ENCODE measurements around the gene CAMK1D.

DNA sequence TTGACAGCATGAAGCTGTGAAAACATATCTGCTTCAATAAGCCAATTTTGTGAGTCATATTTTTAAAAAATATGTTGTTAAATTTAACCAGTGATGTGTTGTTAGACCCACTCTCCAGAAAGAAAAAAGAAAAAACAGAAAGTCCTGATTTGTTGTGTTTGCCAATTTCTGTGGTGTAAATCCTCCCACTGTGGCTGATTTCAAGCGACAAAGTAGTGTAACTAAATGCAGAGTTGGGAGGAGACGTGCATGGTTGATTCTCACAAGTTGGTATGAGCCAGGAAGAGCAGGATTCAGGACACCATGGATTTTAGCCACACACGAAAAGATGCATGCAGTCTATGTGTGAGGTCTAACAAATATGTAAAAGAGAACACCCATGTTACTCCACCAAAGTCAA is 513.1 kb downstream of the CAMK1D start:
- no peak for TF ChIP-seq EZH2 (IDR thresholded peaks at IDR 0.05; ENCODE audit: borderline replicate concordance, control insufficient read depth, low read depth, low read length)
- TF ChIP-seq, protein P1, sequence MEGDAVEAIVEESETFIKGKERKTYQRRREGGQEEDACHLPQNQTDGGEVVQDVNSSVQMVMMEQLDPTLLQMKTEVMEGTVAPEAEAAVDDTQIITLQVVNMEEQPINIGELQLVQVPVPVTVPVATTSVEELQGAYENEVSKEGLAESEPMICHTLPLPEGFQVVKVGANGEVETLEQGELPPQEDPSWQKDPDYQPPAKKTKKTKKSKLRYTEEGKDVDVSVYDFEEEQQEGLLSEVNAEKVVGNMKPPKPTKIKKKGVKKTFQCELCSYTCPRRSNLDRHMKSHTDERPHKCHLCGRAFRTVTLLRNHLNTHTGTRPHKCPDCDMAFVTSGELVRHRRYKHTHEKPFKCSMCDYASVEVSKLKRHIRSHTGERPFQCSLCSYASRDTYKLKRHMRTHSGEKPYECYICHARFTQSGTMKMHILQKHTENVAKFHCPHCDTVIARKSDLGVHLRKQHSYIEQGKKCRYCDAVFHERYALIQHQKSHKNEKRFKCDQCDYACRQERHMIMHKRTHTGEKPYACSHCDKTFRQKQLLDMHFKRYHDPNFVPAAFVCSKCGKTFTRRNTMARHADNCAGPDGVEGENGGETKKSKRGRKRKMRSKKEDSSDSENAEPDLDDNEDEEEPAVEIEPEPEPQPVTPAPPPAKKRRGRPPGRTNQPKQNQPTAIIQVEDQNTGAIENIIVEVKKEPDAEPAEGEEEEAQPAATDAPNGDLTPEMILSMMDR (IDR thresholded peaks at IDR 0.05 in 2 of 3, conservative IDR thresholded peaks at IDR 0.05 in 1 of 3; ENCODE audit: control insufficient read depth in 2 of 3, extremely low read depth in 1 of 3, insufficient read depth in 1 of 3, low read depth in 3 of 3, low read length in 3 of 3), result no peak
- no peak for TF ChIP-seq YBX1 (IDR thresholded peaks at IDR 0.05)
- no peak for TF ChIP-seq SMC3 (IDR thresholded peaks at IDR 0.05; ENCODE audit: borderline replicate concordance, low read length)
- TF ChIP-seq, protein P2, sequence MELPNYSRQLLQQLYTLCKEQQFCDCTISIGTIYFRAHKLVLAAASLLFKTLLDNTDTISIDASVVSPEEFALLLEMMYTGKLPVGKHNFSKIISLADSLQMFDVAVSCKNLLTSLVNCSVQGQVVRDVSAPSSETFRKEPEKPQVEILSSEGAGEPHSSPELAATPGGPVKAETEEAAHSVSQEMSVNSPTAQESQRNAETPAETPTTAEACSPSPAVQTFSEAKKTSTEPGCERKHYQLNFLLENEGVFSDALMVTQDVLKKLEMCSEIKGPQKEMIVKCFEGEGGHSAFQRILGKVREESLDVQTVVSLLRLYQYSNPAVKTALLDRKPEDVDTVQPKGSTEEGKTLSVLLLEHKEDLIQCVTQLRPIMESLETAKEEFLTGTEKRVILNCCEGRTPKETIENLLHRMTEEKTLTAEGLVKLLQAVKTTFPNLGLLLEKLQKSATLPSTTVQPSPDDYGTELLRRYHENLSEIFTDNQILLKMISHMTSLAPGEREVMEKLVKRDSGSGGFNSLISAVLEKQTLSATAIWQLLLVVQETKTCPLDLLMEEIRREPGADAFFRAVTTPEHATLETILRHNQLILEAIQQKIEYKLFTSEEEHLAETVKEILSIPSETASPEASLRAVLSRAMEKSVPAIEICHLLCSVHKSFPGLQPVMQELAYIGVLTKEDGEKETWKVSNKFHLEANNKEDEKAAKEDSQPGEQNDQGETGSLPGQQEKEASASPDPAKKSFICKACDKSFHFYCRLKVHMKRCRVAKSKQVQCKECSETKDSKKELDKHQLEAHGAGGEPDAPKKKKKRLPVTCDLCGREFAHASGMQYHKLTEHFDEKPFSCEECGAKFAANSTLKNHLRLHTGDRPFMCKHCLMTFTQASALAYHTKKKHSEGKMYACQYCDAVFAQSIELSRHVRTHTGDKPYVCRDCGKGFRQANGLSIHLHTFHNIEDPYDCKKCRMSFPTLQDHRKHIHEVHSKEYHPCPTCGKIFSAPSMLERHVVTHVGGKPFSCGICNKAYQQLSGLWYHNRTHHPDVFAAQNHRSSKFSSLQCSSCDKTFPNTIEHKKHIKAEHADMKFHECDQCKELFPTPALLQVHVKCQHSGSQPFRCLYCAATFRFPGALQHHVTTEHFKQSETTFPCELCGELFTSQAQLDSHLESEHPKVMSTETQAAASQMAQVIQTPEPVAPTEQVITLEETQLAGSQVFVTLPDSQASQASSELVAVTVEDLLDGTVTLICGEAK (IDR thresholded peaks at IDR 0.05; ENCODE audit: borderline replicate concordance), result no peak
- TF ChIP-seq, protein P3, sequence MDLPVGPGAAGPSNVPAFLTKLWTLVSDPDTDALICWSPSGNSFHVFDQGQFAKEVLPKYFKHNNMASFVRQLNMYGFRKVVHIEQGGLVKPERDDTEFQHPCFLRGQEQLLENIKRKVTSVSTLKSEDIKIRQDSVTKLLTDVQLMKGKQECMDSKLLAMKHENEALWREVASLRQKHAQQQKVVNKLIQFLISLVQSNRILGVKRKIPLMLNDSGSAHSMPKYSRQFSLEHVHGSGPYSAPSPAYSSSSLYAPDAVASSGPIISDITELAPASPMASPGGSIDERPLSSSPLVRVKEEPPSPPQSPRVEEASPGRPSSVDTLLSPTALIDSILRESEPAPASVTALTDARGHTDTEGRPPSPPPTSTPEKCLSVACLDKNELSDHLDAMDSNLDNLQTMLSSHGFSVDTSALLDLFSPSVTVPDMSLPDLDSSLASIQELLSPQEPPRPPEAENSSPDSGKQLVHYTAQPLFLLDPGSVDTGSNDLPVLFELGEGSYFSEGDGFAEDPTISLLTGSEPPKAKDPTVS (IDR thresholded peaks at IDR 0.05; ENCODE audit: low read depth, low read length), result no peak
- TF ChIP-seq PAX8 (IDR thresholded peaks at IDR 0.05), result no peak
- no peak for TF ChIP-seq BRCA1 (IDR thresholded peaks at IDR 0.05; ENCODE audit: low read depth, low read length)
- TF ChIP-seq SP1 (IDR thresholded peaks at IDR 0.05; ENCODE audit: low read depth, low read length), result no peak
- no peak for TF ChIP-seq SUPT20H (IDR thresholded peaks at IDR 0.05; ENCODE audit: borderline replicate concordance, control insufficient read depth, low read depth, low read length)
- TF ChIP-seq RFX5 (IDR thresholded peaks at IDR 0.05; ENCODE audit: low read depth, low read length), result no peak
- no peak for TF ChIP-seq POLR2A (IDR thresholded peaks at IDR 0.05; ENCODE audit: low read depth, low read length)

All from GM12878 (cell line).